GM21360 (cell line): ENCODE data around the gene PPM1H.
"Not testable (repeated sequence)": the region's sequence is repeated elsewhere in the genome, so short reads cannot be mapped to it uniquely, and the experiment has no call there.

Experiments used
- ATAC-seq: cut with Tn5 transposase; IDR thresholded peaks from one replicate; pipeline ENCODE4 v1.9.1; 2021; ENCODE audit warnings: mild to moderate bottlenecking, moderate library complexity; ENCODE audit not compliant: unreplicated experiment

Gene PPM1H

DNA sequence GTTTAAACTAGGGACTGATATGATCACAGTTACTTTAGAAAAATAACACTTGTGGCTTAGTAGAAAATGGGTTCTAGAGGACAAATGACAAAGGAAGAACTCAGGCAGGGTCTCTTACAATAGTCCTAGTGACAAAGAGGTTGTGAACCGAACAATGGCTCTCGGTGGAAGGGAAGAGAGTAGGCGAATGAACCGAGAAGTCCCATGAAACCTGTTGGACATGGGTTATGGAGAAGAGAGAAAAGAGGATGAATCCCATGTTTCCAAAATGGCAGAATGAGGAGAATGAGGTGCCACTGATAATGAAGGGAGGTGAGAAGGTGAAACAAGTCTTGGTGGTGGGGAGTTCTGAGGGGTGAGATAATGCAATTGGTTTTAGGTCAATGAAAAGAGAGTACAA lies 94.1 kb downstream of the PPM1H start:
- ATAC-seq: no peak

DNA sequence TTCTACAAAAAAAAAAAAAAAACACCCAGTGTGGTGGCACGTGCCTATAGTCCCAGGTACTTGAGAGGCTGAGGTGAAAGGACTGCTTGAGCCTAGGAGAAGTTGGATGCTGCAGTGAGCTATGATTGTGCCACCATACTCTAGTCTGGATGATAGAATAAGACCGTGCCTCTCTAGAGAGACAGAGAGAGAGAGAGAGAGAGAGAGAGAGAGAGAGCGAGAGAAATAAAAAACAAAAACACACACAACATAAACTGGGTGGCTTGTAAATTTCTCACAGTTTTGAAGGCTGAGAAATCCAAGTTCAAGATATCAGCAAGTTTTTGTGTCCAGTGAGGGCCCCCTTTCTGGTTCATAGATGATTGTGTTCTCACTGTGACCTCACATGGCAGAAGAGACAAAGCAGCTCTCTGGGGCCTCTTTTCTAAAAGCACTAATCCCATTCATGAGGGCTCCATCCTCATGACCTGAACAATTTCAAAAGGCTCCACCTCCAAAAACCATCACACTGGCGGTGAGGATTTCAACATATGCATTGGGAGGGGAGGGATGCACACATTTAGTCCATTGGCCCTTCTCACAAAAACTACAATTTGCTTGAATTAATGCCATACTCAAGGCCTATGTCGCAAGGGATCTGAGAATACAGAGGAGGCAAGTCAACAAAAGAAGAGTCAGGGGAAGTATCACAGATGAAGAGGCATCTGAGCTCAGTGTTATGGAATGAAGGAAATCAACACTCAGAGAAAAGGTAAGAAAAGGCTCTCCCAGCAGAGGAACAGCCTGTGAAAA lies 94.9 kb downstream of the PPM1H start:
- no peak for ATAC-seq

DNA sequence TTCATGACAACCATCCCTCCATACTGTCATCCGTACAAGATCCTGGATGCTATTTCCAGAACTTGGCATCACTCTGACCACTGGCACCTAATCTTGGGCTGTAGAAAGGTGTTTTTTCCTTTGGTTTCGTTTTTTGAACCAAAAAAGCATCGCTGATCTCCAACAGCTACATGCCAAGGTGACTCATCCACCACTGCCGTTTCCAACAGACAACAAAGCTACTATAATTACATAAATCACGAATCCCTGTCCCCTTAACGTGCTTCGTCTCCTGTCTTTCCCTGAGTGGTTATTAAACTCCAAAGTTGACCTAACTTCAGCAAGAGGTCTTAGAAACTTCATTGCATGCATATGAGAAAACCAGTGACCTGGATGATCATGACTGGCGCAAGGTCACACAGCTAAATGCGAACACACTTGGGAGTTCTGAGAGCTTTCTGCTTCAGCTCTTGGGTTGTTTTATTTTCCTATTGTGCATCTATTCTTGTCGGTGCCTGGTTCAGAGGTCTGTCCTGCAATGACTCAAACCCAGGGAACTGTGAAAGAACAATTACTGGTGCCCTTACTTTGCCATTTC lies 99.9 kb downstream of the PPM1H start:
- ATAC-seq: peak; percentile 85

DNA sequence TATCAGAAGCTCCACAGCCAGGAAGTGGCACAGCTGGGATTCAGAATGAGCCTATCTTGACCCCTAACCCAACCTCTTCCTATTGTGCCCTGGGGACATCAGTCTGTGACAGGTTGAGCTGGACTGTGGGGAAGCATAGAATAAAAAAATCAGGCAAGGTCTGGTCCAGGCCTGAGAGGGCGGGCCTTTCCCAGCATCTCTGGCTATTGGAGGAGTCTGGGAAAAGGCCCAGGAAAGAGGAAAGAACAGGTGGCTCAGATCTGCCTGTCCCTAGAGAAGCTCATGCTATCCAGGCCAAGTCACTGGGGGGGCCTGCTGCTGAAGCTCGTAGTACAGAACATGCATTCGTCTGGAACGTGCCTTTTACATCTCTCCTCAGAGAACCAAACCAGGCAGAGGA lies 100.5 kb downstream of the PPM1H start:
- ATAC-seq: no peak

DNA sequence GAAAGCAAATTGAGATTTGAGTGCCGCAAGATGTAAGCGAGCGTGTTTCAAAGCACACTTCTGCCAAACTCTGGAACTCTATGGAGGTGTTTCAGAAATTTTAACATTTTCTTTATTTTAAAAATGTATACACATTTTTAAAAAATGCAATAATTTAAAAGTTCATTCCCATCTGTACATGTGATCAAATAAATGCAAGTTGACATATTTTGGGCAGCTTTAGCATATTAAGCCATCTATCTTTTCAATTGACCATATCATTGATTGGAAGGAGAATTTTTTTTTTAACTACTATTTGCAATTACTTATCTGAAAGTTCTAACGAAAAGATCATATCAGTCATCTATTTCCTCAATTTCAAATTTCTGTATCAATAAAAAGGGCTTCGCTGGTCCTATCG lies 101.3 kb downstream of the PPM1H start:
- ATAC-seq: no peak

DNA sequence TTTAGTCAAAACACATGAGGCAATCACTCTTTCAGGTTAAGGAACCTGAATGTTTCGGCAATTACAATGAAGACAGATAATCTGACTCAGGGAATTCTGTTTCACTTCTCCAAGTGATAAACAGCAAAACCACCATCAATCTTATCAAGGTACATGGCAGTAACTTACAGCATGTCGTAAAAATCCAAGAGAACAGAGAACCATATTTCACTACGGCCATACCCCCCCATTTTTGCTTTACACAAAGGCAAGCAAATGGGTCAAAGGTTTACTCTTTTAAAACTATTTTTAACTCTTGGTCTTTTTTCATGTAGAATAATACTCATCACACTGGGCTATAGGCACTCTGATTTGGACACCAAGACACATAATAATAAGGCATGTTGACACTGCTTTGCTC lies 102.4 kb downstream of the PPM1H start:
- no peak for ATAC-seq

DNA sequence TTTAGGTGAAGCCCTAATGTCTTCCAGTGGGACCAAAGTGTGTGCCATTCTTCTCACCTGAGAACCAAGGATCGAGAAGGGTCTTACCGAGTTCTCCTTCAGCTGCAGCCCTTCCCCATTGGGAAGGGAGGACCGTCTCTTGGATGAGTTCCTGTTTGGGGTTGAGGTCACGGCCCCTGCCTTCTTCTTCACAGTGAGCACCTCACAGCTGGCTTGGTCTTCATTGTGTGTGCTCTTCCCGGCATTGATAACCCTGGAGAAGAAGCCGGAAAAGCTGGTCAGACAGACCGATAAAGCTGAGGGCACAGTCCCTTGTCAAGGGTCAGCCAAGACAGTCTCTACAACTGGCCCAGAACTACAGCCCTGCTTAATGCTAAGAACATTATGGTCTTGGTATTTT lies 102.9 kb downstream of the PPM1H start:
- no peak for ATAC-seq

DNA sequence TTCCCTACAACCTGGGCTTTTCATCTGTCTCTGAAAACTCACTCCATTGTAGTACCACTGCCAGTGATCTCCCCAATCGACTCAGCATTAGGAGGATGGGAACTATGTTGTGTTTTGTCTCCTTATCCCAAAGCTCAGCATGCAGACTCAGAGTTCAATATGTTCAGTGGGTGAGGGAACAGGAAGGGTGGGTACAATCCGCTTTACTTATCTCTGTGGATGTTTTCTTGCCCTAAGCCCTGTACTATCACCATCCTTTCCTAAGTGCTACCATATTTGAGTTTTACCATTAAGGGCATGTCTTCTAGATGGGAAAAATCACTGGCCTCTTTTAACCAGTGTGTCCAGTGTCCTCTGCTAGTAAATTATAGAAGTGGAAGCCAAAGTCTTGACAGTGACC lies 107.1 kb downstream of the PPM1H start:
- no peak for ATAC-seq

DNA sequence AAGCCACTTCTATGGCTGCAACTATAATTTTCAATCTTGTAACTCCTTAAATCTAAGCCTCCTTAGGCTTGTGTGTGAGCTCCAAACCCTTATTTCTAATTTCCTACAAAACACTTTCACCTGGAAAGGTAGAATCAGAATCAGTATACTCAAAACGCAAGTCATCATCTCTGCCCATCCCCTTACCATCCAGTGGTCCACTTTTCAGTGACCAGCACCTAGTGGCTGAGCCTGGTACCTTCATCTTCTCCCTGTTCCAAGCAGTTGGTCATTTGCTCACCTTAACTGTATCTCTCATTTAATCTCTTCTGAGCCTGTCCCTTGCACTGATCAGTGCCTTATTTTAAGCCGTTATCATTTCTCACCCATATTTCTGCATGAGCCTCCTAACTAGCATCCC lies 107.9 kb downstream of the PPM1H start:
- no peak for ATAC-seq

DNA sequence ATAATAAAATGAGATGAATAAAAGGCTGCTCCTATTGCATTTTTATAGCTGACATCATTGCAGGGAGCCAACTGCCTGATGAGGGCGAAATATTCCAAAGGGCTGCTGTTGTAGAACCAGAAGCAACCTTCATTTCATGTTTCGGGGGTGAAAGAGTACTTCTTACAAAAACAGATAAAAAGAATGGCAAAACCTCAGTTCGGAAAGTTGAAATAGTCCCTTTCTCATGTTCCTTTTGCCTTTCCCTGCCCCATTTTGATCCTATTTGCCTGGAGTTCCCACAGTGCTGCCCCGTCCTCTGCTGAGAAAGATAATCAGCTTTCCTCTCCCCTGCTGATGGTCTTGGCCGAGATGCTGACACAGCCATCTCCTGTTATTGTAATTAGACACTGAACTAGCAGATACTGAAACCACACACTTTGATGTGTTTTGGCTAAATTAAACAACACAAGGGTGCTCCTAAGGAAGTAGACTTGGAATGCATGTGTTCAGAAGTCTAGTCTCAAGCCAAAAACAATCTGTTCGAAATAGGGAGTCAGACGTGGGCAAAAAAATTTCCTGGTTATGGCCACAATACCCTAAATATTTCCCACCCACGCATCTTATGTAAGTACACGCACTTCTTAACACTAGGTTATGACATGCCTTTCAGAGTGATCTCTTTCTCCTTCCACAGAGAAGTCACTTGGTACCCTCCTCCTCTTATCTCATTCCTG lies 117.2 kb downstream of the PPM1H start:
- ATAC-seq: no peak

DNA sequence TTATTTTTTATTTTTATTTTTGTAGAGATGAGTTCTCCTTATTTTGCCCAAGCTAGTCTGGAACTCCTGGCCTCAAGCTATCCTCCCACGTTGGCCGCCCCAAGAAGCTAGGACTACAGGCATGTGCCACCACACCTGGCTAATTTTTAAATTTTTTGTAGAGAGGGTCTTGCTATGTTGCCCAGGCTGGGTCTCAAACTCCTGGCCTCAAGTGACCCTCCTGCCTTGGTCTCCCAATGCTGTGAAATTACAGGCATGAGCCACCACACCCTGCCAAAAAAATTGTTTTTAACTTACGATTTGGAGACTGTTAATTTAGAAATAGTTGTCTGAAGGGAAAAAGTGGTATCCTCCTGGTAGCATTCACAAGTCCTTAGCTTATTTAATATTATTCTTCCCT lies 120.7 kb downstream of the PPM1H start:
- ATAC-seq: no peak

DNA sequence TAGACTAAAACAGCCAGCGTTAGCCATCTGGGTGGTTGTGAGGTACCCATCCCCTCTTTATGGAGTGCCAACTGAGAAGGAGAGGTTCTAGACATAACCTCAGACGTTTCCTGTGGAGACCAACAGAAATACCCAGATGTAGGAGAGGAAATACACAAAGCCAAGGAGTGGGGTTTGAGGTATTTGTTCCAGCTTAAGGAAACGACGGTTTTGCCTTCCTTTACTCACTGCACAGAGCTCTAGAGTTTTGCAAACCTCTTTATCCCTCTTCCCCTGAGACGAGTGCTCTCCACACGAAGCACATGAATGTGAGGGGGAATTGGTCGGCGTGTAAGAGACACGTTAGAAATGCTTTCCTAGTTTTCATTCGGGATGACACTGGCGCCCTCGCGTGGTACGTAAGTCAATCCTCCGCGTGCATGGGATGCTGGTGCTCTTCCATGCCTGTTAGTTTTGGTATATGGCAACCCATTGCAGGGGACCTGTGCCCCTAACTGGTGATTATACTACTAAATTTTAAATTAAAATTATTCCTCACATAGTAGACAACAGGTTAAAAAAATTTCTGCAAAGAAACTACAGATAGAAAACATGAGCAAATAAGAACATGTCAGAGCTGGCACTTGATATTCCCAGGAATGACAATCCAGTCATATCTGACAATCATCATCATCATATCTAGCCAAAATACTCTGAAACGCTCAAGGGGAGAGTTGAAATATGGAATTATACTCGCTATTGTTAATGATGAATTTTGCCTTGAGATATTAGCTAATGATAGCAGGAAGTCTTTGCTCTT lies 121.7 kb downstream of the PPM1H start:
- ATAC-seq: peak; percentile 53

DNA sequence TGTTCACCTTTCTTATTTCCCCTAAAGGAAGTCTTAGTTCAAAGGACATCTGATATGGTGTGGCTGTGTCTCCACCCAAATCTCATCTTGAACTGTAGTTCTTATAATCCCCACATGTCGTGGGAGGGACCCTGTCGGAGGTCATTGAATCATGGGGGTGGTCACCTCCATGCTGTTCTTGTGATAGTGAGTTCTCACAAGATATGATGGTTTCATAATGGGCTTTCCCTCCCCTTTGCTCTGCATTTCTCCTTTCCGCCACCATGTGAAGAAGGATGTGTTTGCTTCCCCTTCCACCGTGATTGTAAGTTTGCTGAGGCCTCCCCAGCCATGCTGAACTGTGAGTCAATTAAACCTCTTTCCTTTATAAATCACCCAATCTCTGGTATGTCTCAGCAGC lies 123.5 kb downstream of the PPM1H start:
- not testable (repeated sequence) for ATAC-seq

DNA sequence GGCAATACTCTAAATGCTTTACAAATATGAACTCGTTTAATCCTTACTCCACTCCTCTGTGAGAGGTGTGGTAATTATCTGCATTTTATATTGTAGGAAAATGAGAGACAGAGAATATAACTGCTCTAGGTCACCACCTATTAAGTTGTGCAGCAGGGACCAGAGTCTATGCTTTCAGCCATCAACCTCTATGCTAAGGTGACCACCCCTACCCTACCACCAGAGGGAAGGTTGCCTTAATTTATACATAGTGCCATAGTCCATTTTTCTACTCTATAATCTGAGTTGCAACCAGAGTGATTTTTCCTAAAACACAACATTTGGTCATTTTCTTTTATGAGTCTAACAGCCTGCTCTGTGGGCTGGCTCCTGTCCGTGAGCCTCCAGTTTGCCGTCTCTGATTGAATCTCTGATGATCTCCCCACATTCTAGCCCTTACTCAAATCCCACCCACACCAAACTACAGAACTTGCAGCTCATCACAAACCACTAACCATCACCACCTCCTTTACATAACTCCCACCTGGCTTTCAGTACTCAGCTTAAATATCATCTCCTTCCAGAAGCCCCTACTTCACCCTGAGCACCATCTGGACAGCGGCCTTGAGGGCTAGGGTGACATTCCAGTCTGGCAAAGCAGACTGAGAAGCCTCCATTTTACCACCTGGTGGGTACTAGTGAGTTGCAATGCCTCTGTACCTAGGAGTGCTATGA lies 126.6 kb downstream of the PPM1H start:
- peak; percentile 61 for ATAC-seq

DNA sequence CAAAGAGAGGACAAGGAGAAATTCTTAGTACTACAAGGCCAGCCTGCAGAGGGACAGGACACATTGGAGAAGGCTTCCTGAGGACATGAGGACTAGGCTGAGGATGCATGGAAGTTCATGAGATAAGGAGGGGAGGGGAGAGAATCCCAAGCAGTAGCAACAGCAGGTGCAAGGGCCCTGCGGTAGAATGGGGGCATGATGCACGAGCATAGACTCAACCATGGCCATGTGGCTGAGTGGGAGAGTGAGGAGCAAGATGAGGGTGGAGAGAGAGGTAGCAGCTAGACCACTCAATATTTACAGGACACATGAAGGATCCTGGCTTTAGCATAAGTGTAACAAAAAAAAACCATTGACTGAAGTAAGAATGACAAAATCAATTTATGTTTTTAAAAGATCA lies 128.1 kb downstream of the PPM1H start:
- ATAC-seq: no peak

DNA sequence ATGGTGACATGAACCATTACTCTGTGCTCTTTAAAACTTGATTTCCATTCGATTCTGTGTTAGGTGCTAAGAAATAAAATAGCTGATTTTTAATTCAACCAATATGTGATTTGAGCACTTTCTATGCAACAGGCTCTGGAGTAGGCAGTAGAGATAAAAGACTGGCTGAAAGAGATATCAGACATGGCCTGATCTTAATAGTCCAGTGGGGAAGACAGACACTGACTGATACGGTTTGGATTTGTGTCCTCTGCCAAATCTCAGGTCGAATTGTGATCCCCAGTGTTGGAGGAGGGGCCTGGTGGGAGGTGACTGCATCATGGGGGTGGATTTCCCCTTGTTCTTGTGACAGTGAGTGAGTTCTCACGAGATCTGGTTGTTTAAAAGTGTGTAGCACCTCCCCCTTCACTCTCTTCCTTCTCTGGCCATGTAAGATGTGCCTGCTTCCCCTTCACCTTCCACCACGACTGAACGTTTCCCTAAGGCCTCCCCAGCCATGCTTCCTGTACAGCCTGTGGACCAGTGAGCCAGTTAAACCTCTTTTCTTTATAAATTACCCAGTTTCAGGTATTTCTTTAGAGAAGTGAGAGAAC lies 128.6 kb downstream of the PPM1H start:
- ATAC-seq: no peak

DNA sequence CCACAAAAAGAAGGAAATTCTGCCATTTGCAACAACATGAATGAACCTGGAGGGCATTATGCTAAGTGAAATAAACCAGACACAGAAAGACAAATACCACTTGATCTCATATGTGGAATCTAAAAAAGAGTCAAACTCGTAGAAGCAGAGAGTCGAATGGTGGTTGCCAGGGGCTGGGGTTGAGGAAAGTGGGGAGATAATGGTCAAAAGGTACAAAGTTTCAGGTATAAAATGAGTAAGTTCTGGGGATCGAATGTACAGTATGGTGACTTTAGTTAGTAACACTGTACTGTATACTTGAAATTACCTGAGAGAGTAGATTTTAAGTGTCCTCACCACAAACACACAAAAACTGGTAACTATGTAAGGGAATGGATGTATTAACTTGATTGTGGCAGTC lies 129.4 kb downstream of the PPM1H start:
- ATAC-seq: no peak

DNA sequence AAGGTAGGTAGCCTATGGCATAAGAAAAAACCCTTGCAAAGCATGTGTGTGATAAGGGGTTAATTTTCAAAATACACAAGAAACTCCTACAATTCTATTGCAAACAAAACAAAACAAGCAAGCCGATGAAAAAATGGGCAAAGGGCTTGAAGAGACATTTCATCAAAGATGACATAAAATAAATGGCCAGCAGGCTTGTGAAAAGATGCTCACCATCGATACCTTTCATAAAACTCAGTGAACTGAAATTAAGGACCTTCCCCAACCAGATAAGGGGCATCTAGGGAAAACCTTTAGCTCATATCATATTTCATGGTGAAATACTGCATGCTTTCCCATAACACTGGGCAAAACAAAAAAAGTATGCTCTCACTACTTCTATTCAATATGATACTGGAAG lies 131.2 kb downstream of the PPM1H start:
- no peak for ATAC-seq

DNA sequence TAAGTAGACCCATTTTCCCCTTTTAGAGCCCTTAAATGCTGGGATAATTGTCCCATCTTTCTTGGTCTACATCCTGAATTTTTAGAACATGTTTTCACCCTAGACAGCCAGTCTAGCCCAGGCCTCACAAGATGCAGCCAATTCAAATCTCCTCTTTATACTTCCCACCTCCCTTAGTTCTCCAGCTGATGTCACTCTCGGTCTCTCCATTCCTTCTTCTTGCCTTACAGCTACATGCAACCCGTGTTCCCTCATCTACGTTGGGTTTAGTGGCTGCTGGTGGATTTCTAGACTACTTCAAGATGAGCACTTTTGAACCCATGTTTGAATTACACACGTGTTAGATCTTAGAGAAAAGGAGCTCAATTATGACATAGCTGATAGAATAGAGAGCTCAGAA lies 132.0 kb downstream of the PPM1H start:
- ATAC-seq: no peak

DNA sequence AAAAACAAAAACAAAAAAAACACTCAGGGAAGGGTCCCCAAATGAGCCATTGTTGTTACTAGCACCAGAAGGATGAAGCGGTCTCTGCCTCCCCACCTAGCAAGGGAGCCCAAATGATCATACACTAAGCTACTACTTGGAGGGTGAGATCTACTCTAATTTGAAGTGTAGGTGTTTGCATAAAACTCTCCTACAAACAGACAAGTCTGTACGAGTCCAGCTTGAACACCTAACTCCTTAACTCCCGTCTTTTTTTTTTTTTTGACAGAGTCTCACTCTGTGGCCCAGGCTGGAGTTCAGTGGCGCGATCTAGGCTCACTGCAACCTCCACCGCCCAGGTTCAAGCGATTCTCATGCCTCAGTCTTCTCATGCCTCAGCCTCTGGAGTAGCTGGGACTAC lies 132.6 kb downstream of the PPM1H start:
- ATAC-seq: no peak
